H9 (cell line): ENCODE data around the gene SSNA1. TPM values are rescaled to one million over a fixed set of nuclear protein-coding genes. Genes with fewer than 3 reads are reported as not detected.

Experiments used
- DNase-seq: peaks from one replicate; pipeline ENCODE4 v3.0.0-alpha.2; 2017
- H2AFZ ChIP-seq: one replicate; pipeline ENCODE4 v1.6.1; 2013; ENCODE audit warnings: mild to moderate bottlenecking, low read length, control low read depth, moderate library complexity
- H2AK5ac ChIP-seq: 2 replicates; pipeline ENCODE4 v1.6.1; 2013; ENCODE audit warnings: low read length, control low read depth, mixed read lengths; ENCODE audit not compliant: insufficient read length
- H2BK120ac ChIP-seq: one replicate; pipeline ENCODE4 v1.6.1; 2013; ENCODE audit warnings: low read depth, mild to moderate bottlenecking, low read length, control low read depth, inconsistent platforms; ENCODE audit not compliant: poor library complexity, severe bottlenecking
- H2BK12ac ChIP-seq: 2 replicates; pipeline ENCODE4 v1.6.1; 2013; ENCODE audit warnings: low read length, control low read depth, mixed read lengths, low read depth; ENCODE audit not compliant: insufficient read length
- H2BK15ac ChIP-seq: 2 replicates; pipeline ENCODE4 v1.6.1; 2013; ENCODE audit warnings: low read depth, low read length, control low read depth
- H2BK20ac ChIP-seq: one replicate; pipeline ENCODE4 v1.6.1; 2013; ENCODE audit warnings: low read depth, mild to moderate bottlenecking, low read length, control low read depth, inconsistent platforms; ENCODE audit not compliant: poor library complexity, severe bottlenecking
- H2BK5ac ChIP-seq: 2 replicates; pipeline ENCODE4 v1.6.1; 2013; ENCODE audit warnings: low read length, control low read depth, mixed read lengths; ENCODE audit not compliant: insufficient read length
- H3K14ac ChIP-seq: 2 replicates; pipeline ENCODE4 v1.6.1; 2013; ENCODE audit warnings: low read length, control low read depth; ENCODE audit not compliant: insufficient read depth
- H3K18ac ChIP-seq: 2 replicates; pipeline ENCODE4 v1.6.1; 2013; ENCODE audit warnings: low read depth, mild to moderate bottlenecking, mixed read lengths, low read length, control low read depth; ENCODE audit not compliant: insufficient read length
- H3K23ac ChIP-seq: 2 replicates; pipeline ENCODE4 v1.6.1; 2013; ENCODE audit warnings: low read length, control low read depth, mixed read lengths, low read depth; ENCODE audit not compliant: insufficient read length
- H3K23me2 ChIP-seq: 2 replicates; pipeline ENCODE4 v1.6.1; 2013; ENCODE audit warnings: low read depth, mild to moderate bottlenecking, mixed read lengths, low read length, control low read depth; ENCODE audit not compliant: insufficient read length, poor library complexity, severe bottlenecking
- H3K27ac ChIP-seq: 2 replicates; pipeline ENCODE4 v1.5.1; 2013; ENCODE audit warnings: low read length, control low read depth, mixed read lengths, low read depth; ENCODE audit not compliant: insufficient read length
- H3K27me3 ChIP-seq: 2 replicates; pipeline ENCODE4 v1.6.1; 2013; ENCODE audit warnings: low read length, control low read depth, inconsistent platforms; ENCODE audit not compliant: insufficient read depth
- H3K4ac ChIP-seq: 2 replicates; pipeline ENCODE4 v1.6.1; 2013; ENCODE audit warnings: low read depth, mild to moderate bottlenecking, control low read depth, inconsistent platforms, low read length, moderate library complexity
- H3K4me1 ChIP-seq: 2 replicates; pipeline ENCODE4 v1.6.1; 2013; ENCODE audit warnings: low read length, control low read depth, inconsistent platforms; ENCODE audit not compliant: insufficient read depth
- H3K4me2 ChIP-seq: 2 replicates; pipeline ENCODE4 v1.6.1; 2013; ENCODE audit warnings: low read length, control low read depth, mixed read lengths; ENCODE audit not compliant: insufficient read length, insufficient read depth
- H3K56ac ChIP-seq: 2 replicates; pipeline ENCODE4 v1.6.1; 2013; ENCODE audit warnings: low read depth, mild to moderate bottlenecking, mixed read lengths, low read length, control low read depth; ENCODE audit not compliant: insufficient read length
- H3K79me1 ChIP-seq: 2 replicates; pipeline ENCODE4 v1.6.1; 2013; ENCODE audit warnings: low read depth, mild to moderate bottlenecking, moderate library complexity, low read length, control low read depth, inconsistent platforms; ENCODE audit not compliant: insufficient read depth, poor library complexity, severe bottlenecking
- H3K79me2 ChIP-seq: 2 replicates; pipeline ENCODE4 v1.6.1; 2013; ENCODE audit warnings: low read length, control low read depth, inconsistent platforms; ENCODE audit not compliant: insufficient read depth
- H3K9ac ChIP-seq: 2 replicates; pipeline ENCODE4 v1.6.1; 2013; ENCODE audit warnings: low read length, control low read depth, mixed read lengths; ENCODE audit not compliant: insufficient read length; ENCODE audit errors: extremely low read depth
- H3K9me3 ChIP-seq: one replicate; pipeline ENCODE4 v1.6.1; 2013; ENCODE audit warnings: low read depth, low read length, inconsistent platforms; ENCODE audit not compliant: control insufficient read depth
- H3T11ph ChIP-seq: one replicate; pipeline ENCODE4 v1.6.1; 2013; ENCODE audit warnings: mild to moderate bottlenecking, low read length, control low read depth, inconsistent platforms
- H4K20me1 ChIP-seq: one replicate; pipeline ENCODE4 v1.6.1; 2013; ENCODE audit not compliant: control insufficient read depth, insufficient read length, insufficient read depth
- H4K5ac ChIP-seq: 2 replicates; pipeline ENCODE4 v1.6.1; 2013; ENCODE audit warnings: low read depth, mild to moderate bottlenecking, mixed read lengths, low read length, control low read depth; ENCODE audit not compliant: insufficient read length
- H4K8ac ChIP-seq: replicated peaks from 2 replicates; pipeline ENCODE4 v1.6.1; 2013; ENCODE audit warnings: low read length, control low read depth, mixed read lengths, low read depth; ENCODE audit not compliant: insufficient read length
- H4K91ac ChIP-seq: 2 replicates; pipeline ENCODE4 v1.6.1; 2013; ENCODE audit warnings: low read depth, mild to moderate bottlenecking, moderate library complexity, mixed read lengths, low read length, control low read depth; ENCODE audit not compliant: insufficient read length
- H3K27ac Mint-ChIP-seq, 3 experiments: 2 replicates in 2 of 3; 3 replicates in 1 of 3; pipeline ENCODE4 v1.8.0; 2020 to 2021; ENCODE audit warnings: mixed read lengths in 3 of 3, mild to moderate bottlenecking in 1 of 3, moderate library complexity in 1 of 3
- H3K27me3 Mint-ChIP-seq: 2 replicates; pipeline ENCODE4 v1.8.0; 2021; ENCODE audit warnings: low read depth, mild to moderate bottlenecking, moderate library complexity, mixed read lengths
- H3K36me3 Mint-ChIP-seq, 3 experiments: 2 replicates in 2 of 3; 3 replicates in 1 of 3; pipeline ENCODE4 v1.8.0; 2020 to 2021; ENCODE audit warnings: low read depth in 3 of 3, mixed read lengths in 3 of 3; ENCODE audit not compliant: insufficient read depth in 1 of 3
- H3K4me1 Mint-ChIP-seq, 2 experiments: 2 replicates each; pipeline ENCODE4 v1.8.0; 2020; ENCODE audit warnings: mixed read lengths in 2 of 2
- H3K4me3 Mint-ChIP-seq, 2 experiments: 2 replicates in 1 of 2; 3 replicates in 1 of 2; pipeline ENCODE4 v1.8.0; 2020 to 2021; ENCODE audit warnings: mild to moderate bottlenecking in 2 of 2, mixed read lengths in 2 of 2, moderate library complexity in 1 of 2
- H3K9me3 Mint-ChIP-seq, 2 experiments: 2 replicates in 1 of 2; 3 replicates in 1 of 2; pipeline ENCODE4 v1.8.0; 2020; ENCODE audit warnings: mild to moderate bottlenecking in 2 of 2, mixed read lengths in 2 of 2, moderate library complexity in 1 of 2
- WGBS: extraction: QIAGEN DNeasy Blood & Tissue Kit; methylation state at CpG from one replicate; pipeline ENCODE4 v1.1.7; 2013; ENCODE audit warnings: missing lambda C conversion rate, low lambda C conversion rate, mixed read lengths; ENCODE audit not compliant: insufficient read length; ENCODE audit errors: extremely low coverage; 5-methylcytosine and 5-hydroxymethylcytosine counted together
- total RNA-seq: library from RNA; stranded (reverse); gene quantifications from 2 replicates; pipeline ENCODE4 v1.2.1, GENCODE V29; 2021
- TF ChIP-seq, protein P1 (sequence below): fragments of 200-600 bp; sonication (generic); conservative IDR thresholded peaks from 3 replicates; pipeline ENCODE4 v1.8.0; 2021; ENCODE audit warnings: antibody characterized with exemption, mild to moderate bottlenecking

The SSNA1 gene
- total RNA-seq, 1 experiment from 2014 or later, result 69.2 TPM

DNA sequence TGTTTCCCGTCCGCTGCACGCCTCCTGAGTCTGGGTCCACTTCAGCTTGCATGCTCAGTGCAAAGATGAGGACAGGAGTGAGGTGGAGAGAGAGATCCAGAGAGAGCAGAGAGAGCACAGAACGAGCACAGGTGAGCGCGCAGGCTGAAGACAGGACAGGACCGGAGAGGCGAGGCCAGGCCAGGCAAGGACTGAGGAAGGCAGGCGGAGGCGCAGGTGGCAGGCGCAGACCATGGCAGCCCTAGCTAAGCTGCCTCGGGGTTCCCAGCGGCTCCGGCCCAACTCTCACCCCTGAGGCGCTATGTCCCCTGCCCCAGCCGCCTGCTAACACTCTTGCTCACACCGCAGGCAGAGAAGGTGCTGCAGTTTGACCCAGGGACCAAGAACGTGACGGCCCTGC lies 39.8 kb upstream of the SSNA1 start:
- Mint-ChIP-seq H3K9me3 (no peaks in the 10 kb centered on the region; a peak in 2 of 5 replicates), H3K4me1 (peaks cover 0 to 11% of the 10 kb centered on the region in 2 experiments; a peak in 2 of 4 replicates), H3K27me3 (peaks cover 35% of the 10 kb centered on the region), H3K4me3 (no peak overlapping the region), H3K36me3 (no peaks in the 10 kb centered on the region), H3K27ac (no peak overlapping the region)
- Histone ChIP-seq H3K79me2 (no peaks in the 10 kb centered on the region), H3K23me2 (no peaks in the 10 kb centered on the region), H3T11ph (no peak overlapping the region), H2BK120ac (no peak overlapping the region), H2BK15ac (no peak overlapping the region), H3K4me2 (no peak overlapping the region), H3K56ac (no peak overlapping the region), H3K27me3 (no peaks in the 10 kb centered on the region), H3K23ac (no peak overlapping the region), H2AK5ac (no peak overlapping the region), H4K20me1 (no peaks in the 10 kb centered on the region), H2BK12ac (no peak overlapping the region), H3K27ac (no peak overlapping the region), H4K5ac (no peak overlapping the region), H3K9me3 (no peaks in the 10 kb centered on the region), H3K18ac (no peak overlapping the region), H3K4ac (no peak overlapping the region), H3K14ac (no peak overlapping the region; the same call in 1 of the 2 replicates), H2BK20ac (no peak overlapping the region), H4K91ac (no peak overlapping the region), H3K79me1 (no peaks in the 10 kb centered on the region), H3K9ac (no peak overlapping the region), H2AFZ (no peak overlapping the region), H4K8ac (no peak overlapping the region), H2BK5ac (no peak overlapping the region), H3K4me1 (no peaks in the 10 kb centered on the region; the same call in 1 of the 2 replicates)
- TF ChIP-seq, protein P1, sequence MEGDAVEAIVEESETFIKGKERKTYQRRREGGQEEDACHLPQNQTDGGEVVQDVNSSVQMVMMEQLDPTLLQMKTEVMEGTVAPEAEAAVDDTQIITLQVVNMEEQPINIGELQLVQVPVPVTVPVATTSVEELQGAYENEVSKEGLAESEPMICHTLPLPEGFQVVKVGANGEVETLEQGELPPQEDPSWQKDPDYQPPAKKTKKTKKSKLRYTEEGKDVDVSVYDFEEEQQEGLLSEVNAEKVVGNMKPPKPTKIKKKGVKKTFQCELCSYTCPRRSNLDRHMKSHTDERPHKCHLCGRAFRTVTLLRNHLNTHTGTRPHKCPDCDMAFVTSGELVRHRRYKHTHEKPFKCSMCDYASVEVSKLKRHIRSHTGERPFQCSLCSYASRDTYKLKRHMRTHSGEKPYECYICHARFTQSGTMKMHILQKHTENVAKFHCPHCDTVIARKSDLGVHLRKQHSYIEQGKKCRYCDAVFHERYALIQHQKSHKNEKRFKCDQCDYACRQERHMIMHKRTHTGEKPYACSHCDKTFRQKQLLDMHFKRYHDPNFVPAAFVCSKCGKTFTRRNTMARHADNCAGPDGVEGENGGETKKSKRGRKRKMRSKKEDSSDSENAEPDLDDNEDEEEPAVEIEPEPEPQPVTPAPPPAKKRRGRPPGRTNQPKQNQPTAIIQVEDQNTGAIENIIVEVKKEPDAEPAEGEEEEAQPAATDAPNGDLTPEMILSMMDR, result no peak
- no CpG with 5 or more reads among the region's 19 CpGs for WGBS
- DNase-seq, result no peak
